GM18868 (cell line): ENCODE results near the gene HOXB4.

Experiments used
- ATAC-seq: cut with Tn5 transposase; IDR thresholded peaks from one replicate; pipeline ENCODE4 v1.9.1; 2021; ENCODE audit warnings: mild to moderate bottlenecking, moderate library complexity; ENCODE audit not compliant: unreplicated experiment

HOXB4 gene

DNA sequence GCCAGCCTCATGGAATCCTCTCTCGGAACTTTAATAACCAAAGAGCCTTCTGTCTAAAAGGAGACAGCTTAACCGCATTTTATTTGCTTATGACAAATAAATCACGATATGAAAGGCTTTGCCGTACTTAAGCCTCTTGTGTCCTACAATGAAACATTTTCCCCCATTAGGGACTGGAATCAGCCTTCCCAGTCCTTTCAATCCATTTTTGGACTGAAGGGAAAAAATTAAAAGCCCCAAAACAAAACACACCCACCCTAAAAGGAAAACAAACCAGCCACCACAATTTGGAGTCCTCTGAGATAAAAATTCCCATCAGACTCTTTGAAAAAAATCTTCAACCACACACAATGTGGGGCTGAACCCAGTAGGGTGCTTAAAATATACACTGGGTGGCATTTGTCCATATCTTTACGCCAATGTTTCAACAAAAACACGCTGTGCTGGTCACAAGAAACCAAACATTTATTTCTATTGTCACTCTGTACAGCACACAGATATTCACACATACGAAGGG lies 3.0 kb downstream of the HOXB4 start:
- no peak for ATAC-seq

DNA sequence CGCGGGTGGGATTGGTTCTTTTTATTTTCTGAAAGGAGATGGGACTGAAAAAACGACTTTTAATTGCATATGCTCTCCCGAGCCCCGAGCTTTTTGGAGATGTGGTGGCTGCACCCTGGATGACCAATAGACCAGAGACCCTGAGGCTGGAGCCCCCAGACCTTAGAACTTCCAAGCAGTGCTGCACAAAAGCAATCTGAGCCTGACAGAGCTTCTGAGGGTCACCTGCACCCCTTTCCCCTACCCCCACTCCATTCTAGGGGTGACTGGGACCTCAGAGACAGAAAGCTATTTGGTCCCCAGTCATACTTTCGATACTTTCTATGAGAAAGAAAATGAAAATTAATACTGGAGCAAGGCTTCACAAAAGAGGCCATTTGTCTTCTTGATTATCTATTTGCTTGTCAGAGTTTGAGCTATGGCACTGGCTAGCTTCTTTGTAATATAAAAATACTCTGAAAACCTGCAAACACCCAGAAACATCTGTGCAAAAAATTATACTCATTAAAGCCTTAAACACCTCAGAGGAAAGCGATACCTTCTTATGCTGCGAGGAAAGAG lies 3.6 kb downstream of the HOXB4 start:
- ATAC-seq: no peak

GRCh38 chr17:48571826-48572417 lies 6.2 kb downstream of the HOXB4 start:
- no peak for ATAC-seq

DNA sequence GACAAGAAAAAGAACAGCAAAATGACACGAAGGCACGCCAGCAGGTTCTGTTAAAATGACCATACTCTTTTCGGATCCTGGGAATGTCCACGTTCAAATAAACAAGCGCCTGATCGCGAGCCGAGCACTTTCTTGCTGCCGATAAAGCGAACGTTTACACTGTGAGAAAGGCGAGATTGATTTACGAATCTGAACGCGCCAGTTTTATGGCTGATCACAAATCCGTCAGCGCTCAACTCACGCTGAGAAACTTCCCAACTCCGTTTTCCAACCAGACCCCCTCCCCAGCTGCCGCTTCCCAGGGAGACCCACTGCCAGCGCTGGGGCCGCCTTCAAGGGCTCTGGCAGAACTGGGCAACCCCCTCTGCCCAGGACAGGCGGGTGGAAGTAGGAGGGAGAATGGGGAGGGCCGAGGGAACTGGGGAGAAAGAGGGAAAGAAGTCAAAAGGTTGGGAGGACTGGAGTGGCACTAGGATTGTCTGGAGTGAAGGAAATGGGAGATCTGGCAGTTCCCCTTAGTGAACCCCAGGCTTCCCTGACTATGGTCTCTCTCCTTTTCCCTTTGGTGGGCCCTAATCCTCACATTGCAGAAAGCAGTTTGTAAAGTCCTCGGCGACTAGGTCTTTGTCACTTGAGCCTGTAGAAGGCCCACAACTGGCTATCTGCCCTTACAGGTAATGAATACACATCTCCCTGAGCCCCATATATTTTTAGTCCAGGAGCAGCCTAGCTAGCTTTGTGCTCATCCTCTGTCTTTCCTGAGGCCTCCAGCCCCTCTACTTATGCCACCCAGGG lies 6.9 kb downstream of the HOXB4 start:
- ATAC-seq: no peak

DNA sequence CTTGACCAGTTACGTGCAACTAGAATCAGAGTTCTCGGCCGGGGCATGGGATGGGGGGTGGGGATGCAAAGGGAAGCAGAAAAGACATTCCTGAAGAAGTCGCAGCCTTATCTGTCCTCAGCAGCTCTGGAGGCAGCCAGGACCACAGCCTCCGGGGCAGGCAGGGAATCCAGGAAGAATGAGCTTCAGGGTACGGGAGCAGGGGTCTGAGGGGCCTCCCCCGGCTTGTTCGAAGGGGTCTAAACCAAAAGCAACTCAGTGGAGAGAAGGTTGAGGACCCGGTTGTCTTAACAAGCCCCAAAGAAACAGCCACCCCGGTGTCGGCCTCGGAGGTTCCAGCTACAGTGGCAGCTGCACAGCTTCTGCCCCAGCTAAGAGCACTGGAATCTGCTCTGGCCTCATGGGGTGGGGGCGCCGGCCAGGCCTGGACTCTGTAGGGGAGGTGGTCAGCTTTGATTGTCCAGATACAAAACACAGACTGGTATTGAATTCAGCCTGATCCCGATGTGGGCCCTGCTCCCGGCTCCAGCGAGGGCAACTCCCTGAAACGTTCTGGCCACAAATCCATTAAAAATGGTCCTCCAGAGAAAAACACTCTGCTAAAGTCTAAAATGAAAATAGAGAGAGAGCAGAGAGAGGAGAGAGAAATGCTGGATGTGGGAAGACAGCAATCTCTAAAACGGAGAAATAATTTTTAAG lies 7.7 kb downstream of the HOXB4 start:
- no peak for ATAC-seq

- ATAC-seq: no peak
These were observed 8.4 kb downstream of the HOXB4 start for GRCh38 chr17:48569674-48570324.

DNA sequence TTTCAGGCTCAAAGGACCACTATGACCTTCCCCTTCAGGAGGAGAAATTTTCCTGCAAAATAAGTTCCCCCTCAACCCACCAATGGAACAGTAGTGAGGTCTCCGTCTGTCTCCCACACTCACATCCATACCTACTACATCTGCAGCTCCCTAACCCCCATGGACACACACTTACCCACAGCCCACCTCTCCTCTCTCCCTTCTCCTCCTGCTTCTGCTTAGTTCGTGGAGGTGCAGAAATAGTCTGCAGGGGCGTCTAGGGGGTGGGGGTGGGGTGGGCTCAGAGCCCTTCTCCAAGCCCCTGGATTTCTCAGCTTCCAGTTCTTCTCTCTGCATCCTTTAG lies 8.9 kb downstream of the HOXB4 start:
- ATAC-seq: no peak

- ATAC-seq: no peak
These were observed 9.5 kb downstream of the HOXB4 start for GRCh38 chr17:48568499-48569239.

- no peak for ATAC-seq
These were observed 10.3 kb downstream of the HOXB4 start for GRCh38 chr17:48567646-48568354.

GRCh38 chr17:48567209-48567608 lies 10.9 kb downstream of the HOXB4 start:
- ATAC-seq: no peak

GRCh38 chr17:48566717-48567116 lies 11.4 kb downstream of the HOXB4 start:
- ATAC-seq: no peak

DNA sequence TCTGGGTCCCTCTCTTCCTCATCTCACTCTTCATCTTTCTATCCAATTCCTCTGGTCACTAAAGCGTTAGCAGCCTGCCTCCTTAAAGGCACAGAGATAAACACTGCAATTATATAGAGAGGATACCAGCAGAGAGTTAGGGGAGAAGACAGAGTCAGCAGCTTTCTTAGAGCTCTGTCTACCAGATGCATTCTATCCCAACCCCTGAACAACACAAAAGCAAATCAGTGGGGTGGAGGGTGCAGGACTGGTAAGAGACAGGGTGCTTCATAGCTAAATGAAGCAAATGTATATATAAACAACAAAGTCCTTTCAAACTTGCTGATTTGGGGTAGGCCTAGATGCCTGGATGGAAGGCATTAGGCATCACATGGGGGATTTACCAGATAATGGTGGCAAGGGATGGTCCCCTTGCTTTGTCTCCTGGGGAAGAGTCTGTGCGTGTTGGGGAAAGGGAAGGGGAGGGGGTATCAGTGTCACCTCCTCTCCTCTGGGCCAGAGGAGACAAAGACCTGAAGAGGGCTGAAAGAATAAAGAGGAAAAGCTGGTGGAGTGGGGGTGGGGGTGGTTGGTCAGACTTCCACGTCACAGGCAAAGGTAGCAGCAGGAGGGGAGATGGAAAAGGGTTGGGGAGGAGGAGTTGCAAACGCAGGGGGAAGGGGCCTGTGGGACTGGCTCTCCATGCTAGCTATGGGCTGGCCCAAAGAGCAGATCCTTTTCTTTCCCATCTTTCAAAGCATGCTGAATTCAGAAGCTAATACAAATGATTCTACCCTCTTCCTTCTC lies 12.0 kb downstream of the HOXB4 start:
- no peak for ATAC-seq

GRCh38 chr17:48565022-48565554 lies 13.1 kb downstream of the HOXB4 start:
- no peak for ATAC-seq

GRCh38 chr17:48564188-48565021 lies 13.7 kb downstream of the HOXB4 start:
- ATAC-seq: no peak

DNA sequence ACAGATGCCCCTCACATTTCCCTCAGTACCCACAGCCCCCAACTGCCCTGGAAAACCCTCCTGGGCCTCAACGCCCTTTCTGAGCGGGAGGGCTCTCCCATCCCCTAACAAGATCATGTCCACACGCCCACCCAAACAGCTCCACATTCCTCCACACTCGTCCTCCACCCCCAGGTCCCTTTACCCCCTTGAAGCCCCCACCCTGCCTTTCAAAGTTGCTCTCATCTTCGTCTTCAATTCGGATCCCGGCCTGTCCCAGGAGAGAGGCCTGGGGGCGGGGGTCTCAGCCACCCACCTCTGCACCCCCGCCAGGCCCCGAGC lies 14.3 kb downstream of the HOXB4 start:
- no peak for ATAC-seq

DNA sequence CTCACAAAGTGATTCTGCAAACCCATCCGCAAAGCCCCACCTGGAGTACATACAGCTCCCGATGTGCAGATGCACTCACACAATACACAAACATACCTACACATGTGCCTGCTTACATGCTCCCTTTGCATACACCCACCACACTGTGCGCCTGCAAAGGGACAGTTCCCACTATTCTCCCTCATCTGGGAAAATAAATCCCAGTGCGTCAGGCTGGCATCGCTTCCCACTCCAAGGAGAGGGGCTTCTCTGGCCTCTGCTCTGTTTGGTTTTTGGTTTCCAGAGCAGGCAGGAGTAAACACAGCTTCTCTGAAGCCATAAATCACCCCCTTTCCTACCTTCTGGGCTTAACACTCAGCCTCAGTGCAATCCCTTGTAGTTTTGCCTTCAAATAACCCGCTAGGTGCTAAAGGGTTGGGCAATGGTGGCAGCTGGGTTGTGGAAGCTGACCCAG lies 14.7 kb downstream of the HOXB4 start:
- no peak for ATAC-seq

DNA sequence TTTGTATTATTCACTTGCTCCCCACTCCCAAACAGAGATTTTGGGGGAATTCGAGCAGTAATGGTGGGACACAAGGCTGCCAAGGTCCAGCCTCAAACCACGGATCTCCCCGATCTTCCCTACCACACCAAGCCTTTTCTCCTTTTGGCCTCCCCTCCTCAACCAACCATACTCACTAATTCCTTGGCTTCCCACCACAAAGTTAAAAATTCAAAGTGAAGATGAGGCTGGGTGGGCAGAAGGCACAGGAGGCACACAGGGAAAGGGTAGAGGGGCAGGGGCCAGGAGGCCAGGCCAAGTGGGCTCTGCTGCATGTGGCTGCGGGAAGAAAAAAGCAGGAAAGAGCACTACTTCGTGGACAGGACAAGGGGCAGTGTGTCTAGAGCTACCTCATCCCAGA lies 15.2 kb downstream of the HOXB4 start:
- ATAC-seq: no peak
